Cardiac septum (tissue), 1 donor: ENCODE results near the gene MMP17. TPM values are rescaled to one million over a fixed set of nuclear protein-coding genes. Genes with fewer than 3 reads are reported as not detected.
A peak's percentile ranks its signal among the peaks of the same experiment; 100 is the strongest.

ENCODE experiments used
- DNase-seq: peaks from one replicate; pipeline ENCODE4 v3.0.0-alpha.2; 2020; ENCODE audit warnings: low spot score
- intact Hi-C: fragments of 100-400 bp; cut with DNase I; formaldehyde crosslinking; loops from one replicate; pipeline ENCODE4 v1.14.0; 2022
- total RNA-seq: library from RNA; stranded (reverse); fragmentation: NEBNext Ultra II Directional; extraction: Animal tissue kit (Norgen Biotek cat#: 25700); gene quantifications from one replicate; pipeline ENCODE4 v1.2.1, GENCODE V29; 2021
- donor health status: DM: no; HTN: no; CAD: no.

MMP17 gene
- total RNA-seq, 1 donor from 2014 or later: 0.78 TPM

- intact Hi-C loops: loop anchor here (10.0 kb wide), 1 partner anchor 724 kb away; no protein-coding TSS in a partner anchor
- DNase-seq: no peak
Observed at GRCh38 chr12:131828671-131829355, 620 bp downstream of the MMP17 start.

- intact Hi-C loops: loop anchor here (10.0 kb wide), 1 partner anchor 725 kb away; no protein-coding TSS in a partner anchor
- DNase-seq: no peak
Observed at GRCh38 chr12:131829356-131829747, 1.2 kb downstream of the MMP17 start.

- intact Hi-C loops: loop anchor here (10.0 kb wide), 2 partner anchors 225 to 725 kb away; no protein-coding TSS in a partner anchor
Observed at GRCh38 chr12:131829791-131830334, 1.7 kb downstream of the MMP17 start.

GRCh38 chr12:131830335-131830913 is 2.2 kb downstream of the MMP17 start:
- intact Hi-C loops: loop anchor here (10.0 kb wide), 1 partner anchor 226 kb away; no protein-coding TSS in a partner anchor
- DNase-seq: peak; percentile 85

More at GRCh38 chr12:131829791-131830334, 1.7 kb downstream of the MMP17 start:
- no peak for DNase-seq

GRCh38 chr12:131830914-131831571 is 2.9 kb downstream of the MMP17 start:
- intact Hi-C loops: loop anchor here (10.0 kb wide), 1 partner anchor 226 kb away; no protein-coding TSS in a partner anchor
- no peak for DNase-seq

GRCh38 chr12:131831635-131832041 is 3.4 kb downstream of the MMP17 start:
- no peak for DNase-seq
- intact Hi-C loops: loop anchor here (10.0 kb wide), 1 partner anchor 227 kb away; no protein-coding TSS in a partner anchor

GRCh38 chr12:131832321-131833231 is 4.4 kb downstream of the MMP17 start:
- intact Hi-C loops: loop anchor here (10.0 kb wide), 1 partner anchor 228 kb away; no protein-coding TSS in a partner anchor
- DNase-seq: no peak

GRCh38 chr12:131833288-131833895 is 5.2 kb downstream of the MMP17 start:
- intact Hi-C loops: loop anchor here (10.0 kb wide), 1 partner anchor 229 kb away; no protein-coding TSS in a partner anchor
- DNase-seq: no peak

GRCh38 chr12:131833896-131834641 is 5.9 kb downstream of the MMP17 start:
- intact Hi-C loops: loop anchor here (10.0 kb wide), 1 partner anchor 229 kb away; no protein-coding TSS in a partner anchor
- DNase-seq: no peak

- DNase-seq: no peak
- intact Hi-C loops: loop anchor here (10.0 kb wide), 1 partner anchor 230 kb away; no protein-coding TSS in a partner anchor
Observed at GRCh38 chr12:131834798-131835615, 6.8 kb downstream of the MMP17 start.

GRCh38 chr12:131835616-131836171 is 7.5 kb downstream of the MMP17 start:
- intact Hi-C loops: loop anchor here (10.0 kb wide), 1 partner anchor 231 kb away; no protein-coding TSS in a partner anchor
- no peak for DNase-seq

GRCh38 chr12:131836193-131836592 is 8.0 kb downstream of the MMP17 start:
- DNase-seq: no peak
- intact Hi-C loops: loop anchor here (10.0 kb wide), 1 partner anchor 231 kb away; no protein-coding TSS in a partner anchor

GRCh38 chr12:131836714-131837397 is 8.7 kb downstream of the MMP17 start:
- DNase-seq: no peak
- intact Hi-C loops: loop anchor here (10.0 kb wide), 1 partner anchor 232 kb away; no protein-coding TSS in a partner anchor

- DNase-seq: no peak
- intact Hi-C loops: no loop called here
Observed at GRCh38 chr12:131840643-131841416, 12.6 kb downstream of the MMP17 start.

GRCh38 chr12:131841547-131841946 is 13.4 kb downstream of the MMP17 start:
- DNase-seq: no peak

More at GRCh38 chr12:131841547-131841946, 13.4 kb downstream of the MMP17 start:
- intact Hi-C loops: no loop called here
